ENCODE data around the gene FAM131C.

The FAM131C gene

GRCh38 chr1:16014509-16015482 lies 58.7 kb downstream of the FAM131C start:
- no peak for DNase-seq

DNA sequence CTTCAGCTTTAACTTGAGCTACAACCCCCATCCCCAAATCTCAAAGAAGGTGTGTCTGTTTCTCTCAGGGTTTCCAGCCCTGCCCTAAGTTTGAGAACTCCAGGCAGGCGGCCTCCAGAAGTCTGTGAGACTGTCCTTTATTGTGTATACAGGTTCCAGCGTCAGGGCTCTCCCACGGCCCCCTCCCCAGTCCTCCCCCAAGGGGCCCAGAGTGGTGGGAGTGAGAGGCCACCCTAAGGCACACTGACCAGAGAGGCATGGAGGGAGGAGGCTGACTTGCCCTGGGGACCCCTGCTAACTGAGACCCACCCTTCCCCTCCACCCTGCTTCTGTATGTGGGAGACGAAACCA lies 59.6 kb downstream of the FAM131C start:
- DNase-seq: no peak

DNA sequence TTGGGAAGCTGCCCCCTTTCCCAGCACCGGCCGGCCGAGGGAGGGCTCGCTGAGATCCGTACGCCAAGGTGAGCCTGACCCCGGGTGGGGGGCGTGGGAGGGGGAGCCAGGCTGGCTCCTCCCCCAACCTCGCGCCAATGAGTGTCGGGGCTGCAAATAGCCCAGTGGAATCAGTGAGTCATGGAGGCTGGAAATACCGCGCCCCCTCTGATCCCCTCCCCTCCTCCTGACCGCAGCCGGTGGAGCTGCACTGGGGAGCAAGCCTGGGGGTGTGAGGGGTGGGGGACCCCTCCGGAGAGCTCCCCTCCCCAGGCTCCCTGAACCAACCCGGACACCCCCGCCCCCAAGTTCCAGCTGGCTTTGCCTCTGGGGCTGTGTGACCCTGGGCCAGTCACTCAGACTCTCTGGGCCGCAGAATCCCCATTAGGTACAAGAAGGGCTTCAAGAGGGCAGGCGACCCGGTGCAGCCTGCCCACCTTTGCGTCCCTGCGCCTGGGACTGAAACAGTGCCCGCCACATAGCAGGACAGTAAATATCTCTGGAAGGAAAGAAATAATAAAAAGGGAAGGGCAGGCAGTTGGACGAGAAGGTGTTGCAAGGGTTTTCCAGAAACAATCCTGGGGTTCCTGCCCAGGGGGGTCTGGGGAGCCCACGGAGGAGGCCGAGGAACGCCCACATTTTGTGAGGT lies 60.1 kb downstream of the FAM131C start:
- DNase-seq: peak in 2 of 6 experiments; percentile 11 to 25

- DNase-seq: peak in 4 of 6 experiments; percentile 21 to 40 (median 29)
These were observed 60.7 kb downstream of the FAM131C start for GRCh38 chr1:16012590-16013219.

GRCh38 chr1:16011936-16012589 lies 61.4 kb downstream of the FAM131C start:
- DNase-seq: no peak

- no peak for DNase-seq
These were observed 62.6 kb downstream of the FAM131C start for GRCh38 chr1:16010837-16011236.

DNA sequence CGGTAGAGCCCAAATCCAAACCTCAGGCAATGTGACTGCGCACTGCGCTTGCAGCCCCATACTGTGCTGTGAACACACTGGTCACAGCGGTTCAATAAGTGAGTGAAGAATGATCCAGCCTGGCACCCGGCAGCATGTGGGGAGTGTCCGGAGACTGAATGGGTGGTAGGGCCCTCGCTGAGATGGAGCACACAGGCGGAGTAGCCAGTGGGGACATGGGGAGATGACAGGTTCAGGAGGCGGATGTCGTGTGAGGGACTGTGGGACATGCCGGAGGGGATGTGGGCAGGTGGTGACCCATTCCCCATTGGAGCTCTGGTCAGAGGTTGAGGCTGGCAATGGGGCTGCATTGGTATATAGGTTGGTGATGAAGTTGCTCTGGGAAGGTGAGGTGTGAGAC lies 63.8 kb downstream of the FAM131C start:
- no peak for DNase-seq

DNA sequence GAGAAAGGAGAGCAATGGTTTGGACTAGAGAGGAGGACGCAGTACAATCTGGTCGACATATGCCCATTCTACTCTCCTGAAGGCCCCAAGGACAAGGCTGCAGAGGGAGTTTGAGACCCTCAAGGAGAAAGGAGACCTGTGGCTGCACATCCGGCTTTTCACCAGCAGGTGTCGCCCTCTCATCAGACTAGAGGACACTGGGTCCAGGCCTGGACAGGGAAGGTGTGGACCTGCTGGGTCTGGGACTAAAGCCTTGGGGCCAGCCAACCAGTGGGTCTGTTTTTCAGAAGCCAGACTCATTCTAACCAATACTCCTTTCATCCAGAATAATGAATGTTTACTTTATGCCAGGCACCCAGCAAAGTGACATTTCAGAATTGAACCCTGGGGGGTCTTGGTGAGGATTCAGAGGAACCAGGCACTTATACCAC lies 64.4 kb downstream of the FAM131C start:
- DNase-seq: peak; percentile 10 to 75 (median 60)

Data from stimulated activated naive CD4-positive, alpha-beta T cell (primary cell).